Measurements from ENCODE around the gene NFIX. TPM values are rescaled to one million over a fixed set of nuclear protein-coding genes. Genes with fewer than 3 reads are reported as not detected.

The NFIX gene
- total and polyA plus RNA-seq, 2 of the 13 experiments (the other 11 are each of a cell fraction or from before 2014, with no cell fraction given): 3.4 to 5.4 TPM

DNA sequence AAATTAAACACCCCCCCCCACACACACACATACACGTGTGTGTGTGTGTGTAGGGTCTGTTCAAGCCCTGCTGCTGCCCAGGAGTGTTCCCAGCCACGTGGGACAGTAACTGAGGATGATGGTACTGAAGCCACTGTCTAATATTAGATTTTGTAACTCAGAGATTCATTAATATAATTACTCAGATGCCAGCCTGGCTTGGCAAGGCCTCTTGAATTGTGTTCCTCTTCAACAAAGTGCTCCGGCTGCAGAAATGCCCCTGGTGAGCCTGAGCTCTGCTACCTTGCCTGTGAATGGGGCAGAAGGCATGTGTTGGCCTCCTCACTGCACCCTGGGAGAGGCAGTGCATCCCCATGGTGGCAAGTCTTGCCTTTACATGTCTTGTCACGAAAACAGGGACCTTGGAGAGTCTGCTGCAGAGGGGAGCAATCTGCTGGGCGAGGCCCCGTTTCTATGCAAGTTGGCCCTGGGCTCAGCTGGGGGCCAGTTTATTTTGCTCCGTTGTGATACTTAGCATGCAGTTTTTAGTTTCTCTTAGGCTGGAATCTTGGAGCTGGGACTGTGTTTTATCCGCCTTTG is 44.0 kb downstream of the NFIX start:
- no peak for FAIRE-seq
- Histone ChIP-seq H4K20me1 (ENCODE audit: insufficient read depth, low read length) (no peaks in the 10 kb centered on the region), H3K4me1 (ENCODE audit: insufficient read depth, low read length) (peaks cover 55% of the 10 kb centered on the region), H3K4me2 (ENCODE audit: low read depth, low read length) (no peak overlapping the region), H3K27ac (ENCODE audit: extremely low read length, insufficient read depth, low read length) (no peak overlapping the region), H3K9ac (ENCODE audit: insufficient read depth, low read depth, low read length) (no peak overlapping the region), H3K27me3 (ENCODE audit: control insufficient read depth in 1 of 2, insufficient read depth in 2 of 2, low read length in 2 of 2) (no peaks in the 10 kb centered on the region), H3K79me2 (ENCODE audit: insufficient read depth, low read length) (peaks cover 29% of the 10 kb centered on the region), H3K4me3 (replicated peaks in 1 of 3; ENCODE audit: insufficient read depth in 1 of 3, low read depth in 2 of 3, low read length in 3 of 3) (no peak overlapping the region), H3K9me3 (ENCODE audit: low read length) (no peaks in the 10 kb centered on the region), H2AFZ (ENCODE audit: low read length) (no peak overlapping the region), H3K36me3 (replicated peaks in 1 of 2; ENCODE audit: control insufficient read depth in 1 of 2, insufficient read depth in 2 of 2, low read length in 2 of 2) (peaks cover 3 to 30% of the 10 kb centered on the region in 2 experiments; a peak in 4 of 5 replicates)
- 93% methylated on average over 6 of the region's 8 CpGs for WGBS (ENCODE audit: low lambda C conversion rate)
- intact Hi-C loops (cut with micrococcal nuclease; ENCODE audit: unreplicated experiment): no loop called here
- no peak for ATAC-seq
- DNase-seq (ENCODE audit: low spot score): no peak
- ChIA-PET POLR2A (interaction anchor here (0.7 to 2.5 kb wide), 3 partner anchors 15 to 54 kb away, joined by 3 to 7 read pairs (median 3); no protein-coding TSS in a partner anchor), CTCF (ENCODE audit: low intra/inter-chr PET ratio, low total read pairs) (no interaction called here)
- TF ChIP-seq FOXO4 (CRISPR knock-in tag; conservative IDR thresholded peaks at IDR 0.05): no peak
- no peak for TF ChIP-seq ZSCAN21 (CRISPR knock-in tag; IDR thresholded peaks at IDR 0.05; ENCODE audit: borderline replicate concordance)
- TF ChIP-seq SP5 (CRISPR knock-in tag; IDR thresholded peaks at IDR 0.05; ENCODE audit: borderline replicate concordance, low read depth): no peak
- no peak for TF ChIP-seq ZEB1 (IDR thresholded peaks at IDR 0.05; ENCODE audit: insufficient replicate concordance, low read depth)
- no peak for TF ChIP-seq NR2F6 (IDR thresholded peaks at IDR 0.05)
- TF ChIP-seq NR2F6 (CRISPR knock-in tag; IDR thresholded peaks at IDR 0.05): no peak
- no TSS peak for BruUV-seq (replicated peaks)
- in situ Hi-C loops (cut with HindIII; ENCODE audit: extremely low pct_ligation_motif_present, low pct_unique_long_range_greater_than_20kb): no loop called here
